Lower leg skin (tissue), 3 donors: ENCODE data around the gene VWA5A.

Experiments used
- POLR2A ChIP-seq, 2 donors: fragments of 450-650 bp; IDR thresholded peaks; one replicate each; pipeline ENCODE4 v1.6.1; 2016 to 2017; ENCODE audit warnings: antibody characterized with exemption in 2 of 2, mild to moderate bottlenecking in 1 of 2, moderate library complexity in 1 of 2
- TF ChIP-seq, protein P1 (sequence below), 3 donors: fragments of 450-650 bp; IDR thresholded peaks; one replicate each; pipeline ENCODE4 v1.5.1; 2016; ENCODE audit warnings: antibody characterized with exemption in 3 of 3, mild to moderate bottlenecking in 3 of 3, moderate library complexity in 2 of 3

- TF ChIP-seq, protein P1, sequence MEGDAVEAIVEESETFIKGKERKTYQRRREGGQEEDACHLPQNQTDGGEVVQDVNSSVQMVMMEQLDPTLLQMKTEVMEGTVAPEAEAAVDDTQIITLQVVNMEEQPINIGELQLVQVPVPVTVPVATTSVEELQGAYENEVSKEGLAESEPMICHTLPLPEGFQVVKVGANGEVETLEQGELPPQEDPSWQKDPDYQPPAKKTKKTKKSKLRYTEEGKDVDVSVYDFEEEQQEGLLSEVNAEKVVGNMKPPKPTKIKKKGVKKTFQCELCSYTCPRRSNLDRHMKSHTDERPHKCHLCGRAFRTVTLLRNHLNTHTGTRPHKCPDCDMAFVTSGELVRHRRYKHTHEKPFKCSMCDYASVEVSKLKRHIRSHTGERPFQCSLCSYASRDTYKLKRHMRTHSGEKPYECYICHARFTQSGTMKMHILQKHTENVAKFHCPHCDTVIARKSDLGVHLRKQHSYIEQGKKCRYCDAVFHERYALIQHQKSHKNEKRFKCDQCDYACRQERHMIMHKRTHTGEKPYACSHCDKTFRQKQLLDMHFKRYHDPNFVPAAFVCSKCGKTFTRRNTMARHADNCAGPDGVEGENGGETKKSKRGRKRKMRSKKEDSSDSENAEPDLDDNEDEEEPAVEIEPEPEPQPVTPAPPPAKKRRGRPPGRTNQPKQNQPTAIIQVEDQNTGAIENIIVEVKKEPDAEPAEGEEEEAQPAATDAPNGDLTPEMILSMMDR (IDR thresholded peaks at IDR 0.05), result no peak
- no peak for TF ChIP-seq POLR2A (IDR thresholded peaks at IDR 0.05)
Measured at GRCh38 chr11:124113890-124114289, 1.4 kb upstream of the VWA5A start.
